GM19043 (cell line): ENCODE data around the gene DCP1B.

Source experiments
- ATAC-seq: cut with Tn5 transposase; IDR thresholded peaks from one replicate; pipeline ENCODE4 v1.9.1; 2021; ENCODE audit warnings: low read depth; ENCODE audit not compliant: unreplicated experiment

DCP1B gene

DNA sequence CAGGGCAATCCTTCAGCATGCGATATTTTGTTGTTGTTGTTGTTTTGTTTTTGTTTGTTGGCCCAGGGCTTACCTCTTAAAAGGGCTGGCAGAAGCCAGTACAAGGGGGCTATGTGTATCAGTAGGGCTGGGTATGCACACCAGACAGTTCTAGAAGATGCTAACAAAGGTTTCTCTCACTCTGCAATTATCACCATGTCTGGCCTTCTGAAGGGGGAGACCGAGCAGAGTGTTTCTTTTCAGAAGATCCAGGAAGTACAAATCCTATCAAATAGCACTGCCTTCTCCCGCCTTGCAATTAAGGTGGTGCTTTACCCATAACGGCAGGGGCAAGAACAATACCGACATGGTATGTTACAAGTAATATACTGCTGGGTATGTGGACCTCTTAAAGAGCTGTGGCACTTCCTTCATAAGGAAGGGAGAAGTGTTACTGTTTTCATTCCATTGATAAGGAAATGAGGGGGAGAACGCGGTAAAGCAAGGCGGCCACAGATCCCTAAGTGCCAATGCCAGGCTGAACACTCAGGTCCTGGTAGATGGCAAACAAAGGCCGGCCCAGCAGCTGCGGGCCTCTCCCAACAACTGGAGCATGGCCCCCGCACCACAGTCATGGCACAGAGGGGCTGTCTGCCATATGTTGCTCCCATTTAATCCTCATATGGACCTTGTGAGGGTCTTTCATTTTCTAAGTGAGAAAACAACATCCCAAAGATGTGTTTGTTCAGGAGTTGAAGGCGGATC is 66.6 kb downstream of the DCP1B start:
- ATAC-seq: no peak

DNA sequence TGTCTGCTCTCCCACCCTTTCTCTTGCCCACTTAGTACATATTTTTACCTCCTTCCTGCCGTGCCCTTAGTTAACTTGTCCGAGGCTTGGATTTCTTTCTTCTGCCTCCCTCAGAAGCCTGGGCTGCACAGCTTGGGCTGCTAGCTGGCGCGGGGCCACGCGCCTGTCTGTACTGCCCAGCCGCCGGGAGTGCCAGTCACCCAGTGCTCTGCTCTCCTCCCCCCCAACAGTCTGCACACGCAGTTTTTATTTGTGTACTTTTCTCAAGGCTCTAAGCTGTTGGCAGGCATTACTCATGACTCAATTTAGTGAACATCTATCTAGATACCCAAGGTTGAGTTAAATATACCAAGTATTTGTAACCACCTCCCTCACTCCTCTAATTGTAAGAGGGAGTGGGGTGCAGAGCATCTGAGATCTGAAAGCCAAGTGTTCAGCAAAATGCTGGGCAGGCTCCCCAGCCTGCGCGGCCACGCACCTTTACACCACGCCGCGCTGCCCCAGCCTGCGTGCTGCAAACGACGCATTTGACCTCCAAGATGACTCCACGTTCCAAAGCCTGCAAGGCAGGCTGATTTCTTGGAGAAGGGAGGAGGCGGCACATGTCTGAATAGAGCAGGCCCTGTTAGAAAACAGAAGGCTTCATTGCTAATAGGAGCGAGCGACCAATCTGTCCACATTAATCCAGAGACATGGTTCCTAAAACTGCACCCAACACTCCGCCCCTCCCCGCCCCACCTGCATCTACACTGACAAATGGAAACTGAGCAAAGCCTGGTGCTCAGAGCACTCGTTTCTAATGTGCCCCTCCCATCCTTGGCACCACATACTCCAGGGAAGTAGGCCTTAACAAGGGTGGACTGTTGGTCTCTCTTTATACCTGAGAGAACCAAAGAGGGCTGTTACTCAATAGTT is 67.6 kb downstream of the DCP1B start:
- no peak for ATAC-seq

GRCh38 chr12:1935700-1936378 is 68.4 kb downstream of the DCP1B start:
- no peak for ATAC-seq

DNA sequence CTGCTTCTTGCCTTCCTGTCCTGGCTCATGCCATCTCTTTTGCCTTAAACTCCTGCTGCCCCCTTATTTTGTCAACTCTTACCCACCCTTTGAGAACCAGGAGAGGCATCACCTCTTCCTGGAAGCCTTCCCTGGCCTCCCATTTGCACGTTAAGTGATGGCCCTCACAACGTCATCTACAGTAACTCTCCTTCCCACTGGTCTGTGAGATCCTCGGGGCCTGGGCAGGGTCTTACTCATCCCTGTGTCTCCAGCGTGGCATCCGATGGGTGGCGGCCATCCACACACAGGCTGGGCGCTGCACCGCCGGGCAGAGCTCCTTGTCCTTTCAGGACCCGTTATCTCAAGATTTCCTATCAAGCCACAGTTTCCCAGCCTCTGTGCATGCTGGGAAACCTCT is 69.0 kb downstream of the DCP1B start:
- ATAC-seq: no peak

DNA sequence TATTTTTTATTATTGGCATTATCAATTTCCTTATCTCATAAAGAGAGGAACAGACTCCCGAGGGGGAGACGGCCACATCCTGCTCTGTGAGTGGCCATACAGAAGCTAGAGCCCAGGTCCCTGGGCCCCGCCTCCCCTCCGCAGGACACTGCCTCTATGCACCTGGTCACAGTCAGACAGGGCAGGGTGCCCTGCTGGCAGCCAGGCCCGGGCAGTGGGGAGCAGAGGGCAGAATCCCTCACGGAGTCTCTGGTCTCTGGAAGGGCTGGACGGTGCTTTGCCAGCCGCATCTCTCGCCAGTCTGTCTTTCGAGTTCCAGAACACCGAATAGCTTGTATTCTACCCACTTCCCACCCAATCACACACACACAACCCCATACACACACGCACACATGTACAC is 69.4 kb downstream of the DCP1B start:
- ATAC-seq: no peak

GRCh38 chr12:1934068-1934467 is 70.2 kb downstream of the DCP1B start:
- ATAC-seq: no peak

DNA sequence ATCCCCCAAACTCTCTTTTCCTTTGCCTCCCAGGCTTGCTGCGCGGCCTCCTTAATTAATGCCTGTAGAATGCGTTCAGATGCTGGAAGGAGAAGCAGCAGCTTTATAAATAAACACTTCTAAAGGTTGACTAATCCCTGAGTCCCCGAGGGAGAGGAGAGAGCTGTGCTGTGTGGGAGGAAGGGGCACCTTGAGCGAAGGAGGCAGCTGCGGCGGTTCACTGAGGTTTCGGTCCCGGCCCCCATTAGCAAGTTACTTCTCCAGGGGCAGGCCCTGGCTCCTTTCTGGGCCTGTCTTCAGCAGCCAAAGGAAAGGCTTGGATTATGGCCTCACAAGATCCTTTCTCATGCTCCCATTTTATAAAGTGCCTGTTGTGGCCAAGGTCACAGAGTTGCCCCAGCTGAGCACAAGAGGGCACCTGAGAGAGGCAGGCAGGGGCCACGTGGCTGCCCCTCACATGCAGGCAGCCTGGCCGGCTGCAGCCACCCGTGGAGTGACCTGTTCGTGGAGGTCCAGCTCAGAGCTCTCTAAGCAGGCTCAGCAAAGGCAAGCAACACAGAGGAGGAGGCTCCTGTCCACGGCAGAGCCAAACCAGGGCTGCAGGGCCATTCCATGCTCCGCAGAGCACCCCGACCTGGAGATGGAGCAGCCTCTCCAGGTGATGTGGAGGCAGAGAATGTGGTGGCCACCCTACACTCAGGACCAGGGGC is 70.8 kb downstream of the DCP1B start:
- no peak for ATAC-seq

DNA sequence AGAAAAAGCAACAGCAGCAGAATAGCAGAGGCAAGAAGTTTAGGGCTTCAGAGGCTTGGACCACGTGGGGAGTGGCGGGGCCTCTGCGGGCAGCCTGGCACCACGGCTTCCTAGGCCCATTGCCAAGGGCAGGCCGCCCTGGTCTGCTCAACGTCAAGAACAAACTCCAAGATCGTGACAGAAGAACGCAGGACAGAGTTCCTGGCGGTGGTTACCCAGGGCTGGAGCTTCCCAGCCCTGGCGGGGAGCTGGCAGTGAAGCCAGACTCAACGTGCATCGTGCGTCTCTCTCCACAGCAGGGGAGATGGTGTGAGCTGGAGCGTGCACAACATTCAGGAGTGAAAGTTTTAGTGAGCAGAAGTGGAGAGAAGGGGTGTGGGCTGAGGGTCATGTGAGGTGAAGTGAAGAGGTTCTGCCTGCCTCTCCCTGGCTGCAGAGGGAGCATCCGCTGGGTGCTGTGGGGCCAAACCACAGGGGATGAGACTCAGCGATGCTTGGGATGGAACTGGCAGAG is 71.9 kb downstream of the DCP1B start:
- ATAC-seq: no peak

DNA sequence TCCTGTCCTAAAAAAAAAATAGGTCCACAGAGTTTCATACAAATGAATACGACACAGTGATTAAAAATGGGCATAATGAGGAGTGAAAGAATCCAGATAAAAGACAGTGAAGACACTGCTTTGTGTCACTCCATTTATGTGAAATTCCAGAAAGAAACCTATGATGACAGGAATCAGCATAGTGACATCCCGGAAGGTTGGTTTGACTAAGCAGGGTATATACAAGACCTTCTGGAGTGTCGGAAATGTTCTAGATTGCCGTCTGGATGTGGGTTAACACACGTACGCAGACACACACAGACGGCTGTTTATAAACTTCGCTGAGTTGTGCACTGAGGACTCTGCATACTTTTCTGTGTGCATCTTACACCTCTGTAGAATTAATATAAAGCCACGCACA is 72.6 kb downstream of the DCP1B start:
- ATAC-seq: no peak

DNA sequence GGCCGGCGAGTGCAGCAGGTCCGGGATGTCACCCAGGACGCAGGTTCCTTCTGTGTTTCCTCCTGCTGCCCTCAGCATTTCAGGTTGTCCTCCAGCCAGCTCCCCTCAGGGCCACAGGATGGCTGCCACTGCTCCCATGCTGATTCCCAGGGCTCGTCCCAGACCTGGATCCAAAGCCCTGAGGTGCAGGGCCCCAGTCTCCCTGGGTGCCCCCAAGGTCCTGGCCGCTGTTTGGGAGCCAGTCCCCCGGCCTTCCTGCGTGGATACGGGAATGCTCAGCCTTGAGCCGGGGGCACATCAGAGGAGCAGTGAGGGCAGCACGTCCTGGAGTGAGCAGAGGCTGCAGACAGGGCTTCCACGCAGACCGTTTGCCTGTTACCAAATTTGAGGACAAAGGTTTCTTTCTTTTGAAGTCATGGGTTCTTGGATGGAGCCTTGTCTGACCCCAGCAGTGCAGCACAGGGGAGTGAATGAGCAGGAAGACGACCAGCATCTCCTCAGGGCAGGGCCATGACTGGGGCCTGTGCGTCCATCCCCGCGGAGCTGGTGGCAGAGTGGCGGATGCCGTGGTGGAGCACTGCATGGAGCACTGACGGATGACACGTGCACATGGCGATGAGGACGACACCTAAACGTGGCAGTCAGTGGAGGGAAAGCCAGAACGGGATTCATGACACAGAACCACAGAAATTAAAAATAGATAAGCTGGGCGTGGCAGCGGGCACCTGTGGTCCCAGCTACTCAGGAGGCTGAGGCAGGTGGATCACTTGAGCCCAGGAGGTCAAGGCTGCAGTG is 73.3 kb downstream of the DCP1B start:
- ATAC-seq: no peak

DNA sequence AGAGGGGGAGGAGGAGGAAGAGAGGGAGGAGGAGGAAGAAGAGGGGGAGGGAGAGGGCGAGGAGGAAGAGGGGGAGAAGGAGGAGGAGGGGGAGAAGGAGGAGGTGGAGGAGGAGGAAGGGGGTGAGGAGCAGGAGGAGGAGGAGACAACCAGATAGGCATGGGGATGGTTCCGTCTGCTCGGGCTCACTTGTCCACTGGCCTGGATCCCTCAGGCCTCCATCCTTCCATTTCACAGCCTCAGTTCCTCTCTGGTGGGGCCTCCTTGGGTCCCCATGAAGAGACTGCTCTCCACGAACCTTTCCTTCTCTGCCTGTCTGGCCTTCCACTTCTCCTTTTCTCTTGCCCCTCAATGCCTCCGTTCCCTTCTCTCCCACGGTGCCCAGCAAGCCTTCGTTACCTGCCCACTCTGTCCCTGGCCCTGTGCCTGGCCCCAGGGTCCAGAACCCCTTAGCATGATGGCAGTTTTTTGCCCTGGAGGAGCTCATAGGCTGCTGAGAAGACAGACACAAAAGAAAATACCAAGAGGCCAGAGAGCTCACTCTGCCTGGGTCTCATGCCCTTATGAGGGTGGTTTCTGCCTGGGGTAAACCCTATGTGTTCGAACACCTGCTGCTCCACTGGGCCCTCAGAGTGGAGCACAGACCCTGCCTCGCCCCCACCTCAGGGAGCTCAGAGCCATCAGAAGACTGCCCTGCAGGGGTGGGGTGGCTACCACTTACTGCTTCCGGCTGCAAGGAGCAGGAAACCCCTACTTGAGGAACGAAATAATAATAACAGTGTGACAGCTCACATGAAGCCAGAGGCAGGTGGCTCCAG is 74.1 kb downstream of the DCP1B start:
- ATAC-seq: no peak

DNA sequence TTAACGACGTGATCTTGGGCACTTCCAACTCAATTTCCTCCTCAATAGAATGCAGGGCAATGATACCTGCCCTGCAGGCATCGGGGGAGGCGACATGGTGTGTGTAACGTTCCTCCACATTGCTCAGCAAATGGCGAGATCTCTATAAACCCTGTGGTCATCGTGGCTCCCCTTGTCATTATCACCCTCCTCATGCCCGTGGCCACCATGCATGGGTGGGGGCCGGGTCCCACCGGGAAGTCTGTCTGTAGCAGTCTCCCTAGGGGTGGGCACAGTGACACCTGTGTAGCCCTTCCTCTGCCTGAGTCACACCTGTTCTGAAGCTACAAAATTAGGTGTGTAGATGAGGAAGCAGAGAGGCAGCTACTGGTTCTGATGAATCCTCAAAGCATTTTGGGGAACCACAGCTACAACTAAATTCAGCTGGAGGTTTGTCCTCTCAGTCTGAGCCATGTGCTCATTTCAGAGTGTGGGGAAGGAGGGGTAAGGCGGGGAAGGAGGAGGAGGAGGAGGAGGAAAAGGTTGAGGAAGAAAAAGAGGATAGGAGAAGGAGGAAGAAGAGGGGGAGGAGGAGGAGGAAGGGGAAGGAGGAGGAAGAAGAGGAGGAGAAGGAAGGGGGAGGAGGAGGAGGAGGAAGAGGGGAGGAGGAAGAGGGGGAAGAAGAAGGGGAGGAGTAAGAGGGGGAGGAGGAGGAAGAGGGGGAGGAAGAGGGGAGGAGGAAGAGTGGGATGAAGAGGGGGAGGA is 74.8 kb downstream of the DCP1B start:
- no peak for ATAC-seq

- ATAC-seq: no peak
Observed at GRCh38 chr12:1928439-1929121, 75.7 kb downstream of the DCP1B start.

- no peak for ATAC-seq
Observed at GRCh38 chr12:1927751-1928351, 76.4 kb downstream of the DCP1B start.

DNA sequence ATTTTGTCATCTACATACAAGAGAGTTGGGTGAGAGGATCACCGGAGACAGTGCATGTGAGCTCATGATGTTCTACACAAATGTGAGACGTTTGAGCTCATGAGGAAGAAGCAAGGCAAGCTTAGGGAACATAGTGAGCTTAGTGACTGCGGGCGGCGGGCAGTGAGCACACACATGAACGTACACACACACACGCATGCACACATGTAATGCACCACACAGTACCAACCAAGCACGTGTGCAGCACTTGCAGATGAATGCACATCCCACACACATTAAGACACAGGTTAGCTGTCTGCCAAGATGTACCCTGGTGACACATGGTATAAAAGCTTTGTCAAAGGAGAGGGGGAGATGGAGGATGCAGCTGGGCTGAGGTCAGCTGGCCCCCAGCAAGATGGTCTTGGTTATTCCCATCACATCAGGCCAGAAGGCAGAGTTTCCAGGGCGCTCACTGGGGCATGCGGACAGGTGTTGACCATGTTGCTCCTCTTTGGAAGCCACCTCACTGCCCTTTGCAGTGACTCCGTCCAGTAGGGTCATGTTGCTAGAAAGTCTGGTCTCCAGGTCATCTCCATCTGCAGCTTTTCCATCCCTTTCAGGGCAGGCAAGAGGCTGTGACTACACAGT is 77.1 kb downstream of the DCP1B start:
- no peak for ATAC-seq

- no peak for ATAC-seq
Observed at GRCh38 chr12:1926251-1926657, 78.0 kb downstream of the DCP1B start.

GRCh38 chr12:1925684-1926006 is 78.6 kb downstream of the DCP1B start:
- no peak for ATAC-seq
